ENCODE results near the gene MFN2. TPM values are rescaled to one million over a fixed set of nuclear protein-coding genes. Genes with fewer than 3 reads are reported as not detected.
A peak's percentile ranks its signal among the peaks of the same experiment; 100 is the strongest.
"Not testable (repeated sequence)": the region's sequence is repeated elsewhere in the genome, so short reads cannot be mapped to it uniquely, and the experiment has no call there.

The MFN2 gene
- total RNA-seq, 1 experiment from 2014 or later = 73.9 TPM

DNA sequence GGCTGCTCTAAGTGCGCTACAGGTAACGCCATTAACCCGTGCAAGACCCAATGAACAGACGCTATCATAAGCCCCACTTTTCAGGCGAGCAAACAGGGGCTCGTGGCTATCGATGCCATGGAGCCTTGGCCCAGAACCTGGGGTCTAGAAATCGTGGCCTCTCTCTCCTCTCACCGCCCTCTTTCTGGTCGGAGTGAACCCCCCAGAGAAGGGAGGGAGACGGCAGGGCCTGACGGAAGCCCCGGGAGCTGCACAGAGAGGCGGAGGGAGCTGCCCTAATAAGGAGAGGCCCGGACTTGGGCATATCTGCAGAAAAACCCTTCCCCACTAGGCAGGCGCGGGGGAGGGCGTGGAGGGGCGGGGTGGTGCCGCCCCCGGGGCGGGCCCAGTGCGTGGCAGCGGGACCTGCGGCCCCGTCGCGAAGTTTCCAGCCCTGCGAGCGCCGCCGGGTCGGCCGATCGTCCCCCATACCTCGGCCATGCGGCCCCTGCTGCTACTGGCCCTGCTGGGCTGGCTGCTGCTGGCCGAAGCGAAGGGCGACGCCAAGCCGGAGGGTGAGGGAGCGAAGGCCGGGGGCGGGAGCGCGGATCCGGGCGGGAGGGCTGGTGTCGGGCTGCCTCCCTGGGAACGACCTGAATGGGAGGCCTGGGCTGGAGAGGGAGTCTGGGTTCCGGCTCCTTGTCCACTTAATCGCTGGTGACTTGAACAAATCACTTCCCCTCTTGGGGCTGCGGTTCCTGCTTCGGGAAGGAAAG, 45.8 kb upstream of the MFN2 start, which contains the start of gene PLOD1:
Gene PLOD1 (plus strand): TSS at position 416 of the 755 bp plus-strand sequence. CDS start 63 bp downstream, at position 479.
- peak; percentile 82 to 90 for DNase-seq
- Histone ChIP-seq H3K27me3 (replicated peaks; ENCODE audit: control insufficient read depth, insufficient read depth, low read length) (no peaks in the 10 kb centered on the region), H3K36me3 (ENCODE audit: control insufficient read depth, insufficient read depth, low read length) (no peaks in the 10 kb centered on the region), H3K4me1 (no peaks in the 10 kb centered on the region), H3K9me3 (no peaks in the 10 kb centered on the region), H3K4me3 (ENCODE audit: low read depth, low read length) (peak within 1 kb of the TSS; percentile 83)
- POLR2A ChIA-PET = interaction anchor here (0.7 to 1.6 kb wide), 4 partner anchors 21 to 84 kb away, joined by 3 to 7 read pairs (median 4); no protein-coding TSS in a partner anchor
- Mint-ChIP-seq H3K4me3 (ENCODE audit: unreplicated experiment) (peak within 1 kb of the TSS; percentile 68), H3K36me3 (ENCODE audit: insufficient read depth, unreplicated experiment) (peaks cover 2% of the 10 kb centered on the region), H3K4me1 (ENCODE audit: low read depth, unreplicated experiment) (no peaks in the 10 kb centered on the region), H3K27ac (ENCODE audit: unreplicated experiment) (peak within 1 kb of the TSS; percentile 45), H3K27me3 (ENCODE audit: insufficient read depth, unreplicated experiment) (no peaks in the 10 kb centered on the region), H3K9me3 (ENCODE audit: unreplicated experiment) (no peaks in the 10 kb centered on the region)
- TF ChIP-seq, protein P1, sequence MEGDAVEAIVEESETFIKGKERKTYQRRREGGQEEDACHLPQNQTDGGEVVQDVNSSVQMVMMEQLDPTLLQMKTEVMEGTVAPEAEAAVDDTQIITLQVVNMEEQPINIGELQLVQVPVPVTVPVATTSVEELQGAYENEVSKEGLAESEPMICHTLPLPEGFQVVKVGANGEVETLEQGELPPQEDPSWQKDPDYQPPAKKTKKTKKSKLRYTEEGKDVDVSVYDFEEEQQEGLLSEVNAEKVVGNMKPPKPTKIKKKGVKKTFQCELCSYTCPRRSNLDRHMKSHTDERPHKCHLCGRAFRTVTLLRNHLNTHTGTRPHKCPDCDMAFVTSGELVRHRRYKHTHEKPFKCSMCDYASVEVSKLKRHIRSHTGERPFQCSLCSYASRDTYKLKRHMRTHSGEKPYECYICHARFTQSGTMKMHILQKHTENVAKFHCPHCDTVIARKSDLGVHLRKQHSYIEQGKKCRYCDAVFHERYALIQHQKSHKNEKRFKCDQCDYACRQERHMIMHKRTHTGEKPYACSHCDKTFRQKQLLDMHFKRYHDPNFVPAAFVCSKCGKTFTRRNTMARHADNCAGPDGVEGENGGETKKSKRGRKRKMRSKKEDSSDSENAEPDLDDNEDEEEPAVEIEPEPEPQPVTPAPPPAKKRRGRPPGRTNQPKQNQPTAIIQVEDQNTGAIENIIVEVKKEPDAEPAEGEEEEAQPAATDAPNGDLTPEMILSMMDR (IDR thresholded peaks at IDR 0.05; ENCODE audit: insufficient read depth in 1 of 2, low read depth in 1 of 2, low read length in 1 of 2, severe bottlenecking in 1 of 2, unreplicated experiment in 1 of 2) = no peak
- CTCF ChIA-PET = interaction anchor here (1.0 kb wide), 1 partner anchor 33 kb away, joined by 3 read pairs; no protein-coding TSS in a partner anchor
- BruUV-seq (replicated peaks) = no TSS peak
- intact Hi-C loops (cut with micrococcal nuclease; ENCODE audit: unreplicated experiment) = no loop called here

DNA sequence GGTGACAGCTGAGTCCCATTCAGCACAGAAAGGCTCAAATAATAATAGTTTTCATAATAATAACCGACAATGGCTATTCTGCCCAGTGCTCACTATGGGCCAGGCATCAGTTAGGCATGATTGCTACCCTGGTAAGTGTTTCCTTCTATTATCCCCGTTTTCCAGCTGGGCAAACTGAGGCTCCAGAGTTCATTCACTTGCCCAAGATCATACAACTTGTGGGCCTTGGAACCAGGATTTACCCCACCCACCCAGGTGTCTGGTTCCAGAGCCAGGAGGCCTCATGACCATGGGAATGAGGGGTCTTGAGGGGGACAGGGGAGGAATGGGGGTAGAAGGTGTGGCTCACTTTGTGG, 45.2 kb upstream of the MFN2 start:
- H3K9me3 Mint-ChIP-seq (ENCODE audit: unreplicated experiment) = no peaks in the 10 kb centered on the region
- H3K4me1 Mint-ChIP-seq (ENCODE audit: low read depth, unreplicated experiment) = no peaks in the 10 kb centered on the region
- Histone ChIP-seq H3K4me1 (no peaks in the 10 kb centered on the region), H3K9me3 (no peaks in the 10 kb centered on the region), H3K36me3 (ENCODE audit: control insufficient read depth, insufficient read depth, low read length) (no peaks in the 10 kb centered on the region), H3K4me3 (ENCODE audit: low read depth, low read length) (peak overlapping the region; percentile 83), H3K27me3 (replicated peaks; ENCODE audit: control insufficient read depth, insufficient read depth, low read length) (no peaks in the 10 kb centered on the region)
- H3K27ac Mint-ChIP-seq (ENCODE audit: unreplicated experiment) = peak overlapping the region; percentile 45
- TSS peak; percentile 69 for BruUV-seq (replicated peaks)
- H3K27me3 Mint-ChIP-seq (ENCODE audit: insufficient read depth, unreplicated experiment) = no peaks in the 10 kb centered on the region
- intact Hi-C loops (cut with micrococcal nuclease; ENCODE audit: unreplicated experiment) = no loop called here
- TF ChIP-seq, protein P1 (IDR thresholded peaks at IDR 0.05; ENCODE audit: insufficient read depth in 1 of 2, low read depth in 1 of 2, low read length in 1 of 2, severe bottlenecking in 1 of 2, unreplicated experiment in 1 of 2) = no peak
- DNase-seq = no peak
- peak overlapping the region; percentile 68 for H3K4me3 Mint-ChIP-seq (ENCODE audit: unreplicated experiment)
- POLR2A ChIA-PET = interaction anchor here (1.0 to 1.6 kb wide), 3 partner anchors 25 to 84 kb away, joined by 4 to 7 read pairs (median 4); no protein-coding TSS in a partner anchor
- H3K36me3 Mint-ChIP-seq (ENCODE audit: insufficient read depth, unreplicated experiment) = peaks cover 7% of the 10 kb centered on the region
- CTCF ChIA-PET = no interaction called here

DNA sequence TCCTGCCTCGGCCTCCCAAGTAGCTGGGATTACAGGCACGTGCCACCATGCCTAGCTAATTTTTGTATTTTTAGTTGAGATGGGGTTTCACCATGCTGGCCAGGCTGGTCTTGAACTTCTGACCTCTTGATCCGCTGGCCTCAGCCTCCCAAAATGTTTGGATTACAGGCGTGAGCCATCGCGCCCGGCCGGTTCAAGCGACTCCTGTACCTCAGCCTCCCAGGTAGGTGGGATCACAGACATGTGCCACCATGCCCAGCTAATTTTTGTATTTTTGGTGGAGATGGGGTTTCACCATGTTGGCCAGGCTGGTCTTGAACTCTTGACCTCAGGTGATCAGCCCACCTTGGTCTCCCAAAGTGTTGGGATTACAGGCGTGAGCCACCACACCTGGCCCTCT, 44.5 kb upstream of the MFN2 start:
- H3K4me1 Mint-ChIP-seq (ENCODE audit: low read depth, unreplicated experiment); CTCF ChIA-PET; BruUV-seq (replicated peaks); H3K27ac Mint-ChIP-seq (ENCODE audit: unreplicated experiment); H3K9me3 ChIP-seq; H3K4me3 ChIP-seq (ENCODE audit: low read depth, low read length); POLR2A ChIA-PET; intact Hi-C loops (cut with micrococcal nuclease; ENCODE audit: unreplicated experiment); H3K4me3 Mint-ChIP-seq (ENCODE audit: unreplicated experiment); H3K27me3 Mint-ChIP-seq (ENCODE audit: insufficient read depth, unreplicated experiment); H3K4me1 ChIP-seq; H3K36me3 ChIP-seq (ENCODE audit: control insufficient read depth, insufficient read depth, low read length); H3K36me3 Mint-ChIP-seq (ENCODE audit: insufficient read depth, unreplicated experiment); H3K27me3 ChIP-seq (replicated peaks; ENCODE audit: control insufficient read depth, insufficient read depth, low read length); H3K9me3 Mint-ChIP-seq (ENCODE audit: unreplicated experiment); DNase-seq: not testable (repeated sequence)

Data from Caco-2 (cell line).